SK-N-MC (cell line): ENCODE data around the gene WDR7.

Experiments used
- EZH2 ChIP-seq: fragments of 200-600 bp; sonication (generic); IDR thresholded peaks from one replicate; pipeline ENCODE4 v1.6.1; 2017; ENCODE audit warnings: antibody characterized with exemption
- POLR2AphosphoS5 ChIP-seq: IDR thresholded peaks from 2 replicates; pipeline ENCODE4 v1.6.1; 2012; ENCODE audit warnings: mild to moderate bottlenecking, low read depth, low read length, borderline replicate concordance

- TF ChIP-seq EZH2 (no peak), POLR2AphosphoS5 (no peak)
These were observed 336.9 kb downstream of the WDR7 start for GRCh38 chr18:56988022-56988421.
